HCT116 (cell line): ENCODE measurements around the gene SMARCB1. TPM values are rescaled to one million over a fixed set of nuclear protein-coding genes. Genes with fewer than 3 reads are reported as not detected.

Experiments used
- ATAC-seq: fragments of 200-7000 bp; cut with Tn5 transposase; 2 replicates; pipeline ENCODE4 v1.9.1; 2020; ENCODE audit warnings: mild to moderate bottlenecking, moderate library complexity
- BruUV-seq: library from RNA; stranded (reverse); fragments of 400-500 nt; replicated peaks from 2 replicates; lab custom pipeline; 2021; lab: Mats Ljungman, UMichigan
- CTCF ChIA-PET: fragments of 300-600 bp; sonication (Branson Sonifier 250); formaldehyde crosslinking; loops from one replicate; lab custom pipeline; 2021; ENCODE audit warnings: antibody characterized with exemption; lab: Charles Lee
- POLR2A ChIA-PET: fragments of 300-600, 350-600 bp; sonication (Branson Sonifier 250); formaldehyde crosslinking; loops from one replicate; lab custom pipeline; 2021; ENCODE audit warnings: antibody characterized with exemption; lab: Charles Lee
- RAD21 ChIA-PET, 2 experiments: fragments of 300-600 bp; sonication (Branson Sonifier 250); formaldehyde crosslinking; loops; one replicate each; lab custom pipeline; 2023; ENCODE audit warnings: low total read pairs in 2 of 2; ENCODE audit not compliant: uncharacterized antibody in 2 of 2, unreplicated experiment in 2 of 2, low non-redundant PET in 1 of 2; lab: Charles Lee
- DNase-seq: peaks from one replicate; pipeline ENCODE4 v3.0.0-alpha.2; 2010; ENCODE audit warnings: low read depth, low spot score
- H2AFZ ChIP-seq: fragments of 200-600 bp; shearing (Covaris generic), sonication (generic); 2 replicates; pipeline ENCODE4 v1.6.1; 2017; ENCODE audit warnings: low read depth, mixed run types, mixed read lengths, antibody characterized with exemption, low read length; ENCODE audit not compliant: poor library complexity, severe bottlenecking
- H3K27ac ChIP-seq: 2 replicates; pipeline ENCODE4 v1.5.1; 2012; ENCODE audit warnings: low read depth, low read length
- H3K27me3 ChIP-seq: fragments of 200-600 bp; sonication (generic); 2 replicates; pipeline ENCODE4 v1.6.1; 2016; ENCODE audit warnings: mixed run types, low read length, mixed read lengths; ENCODE audit not compliant: insufficient read depth
- H3K36me3 ChIP-seq, 2 experiments: fragments of 200-500 bp in 1 of 2; fragments of 200-600 bp in 1 of 2; sonication (Bioruptor generic) in 1 of 2; sonication (generic) in 1 of 2; 2 replicates each; pipeline versions ENCODE4 v1.5.1 to v1.6.1; 2014 to 2016; ENCODE audit warnings: low read length in 2 of 2, inconsistent platforms in 1 of 2, mixed read lengths in 1 of 2, mixed run types in 1 of 2; ENCODE audit not compliant: insufficient read depth in 2 of 2, control insufficient read depth in 1 of 2
- H3K4me1 ChIP-seq, 2 experiments: fragments of 200-600 bp in 1 of 2; sonication (generic) in 1 of 2; 2 replicates each; pipeline versions ENCODE4 v1.5.1 to v1.6.1; 2012 to 2017; ENCODE audit warnings: low read length in 2 of 2, inconsistent platforms in 1 of 2, mild to moderate bottlenecking in 1 of 2, mixed read lengths in 1 of 2, mixed run types in 1 of 2, moderate library complexity in 1 of 2; ENCODE audit not compliant: insufficient read depth in 2 of 2, control insufficient read depth in 1 of 2
- H3K4me2 ChIP-seq: fragments of 200-600 bp; sonication (generic); 2 replicates; pipeline ENCODE4 v1.6.1; 2017; ENCODE audit warnings: mixed run types, low read length, mixed read lengths
- H3K4me3 ChIP-seq, 2 experiments: fragments of 200-600 bp in 1 of 2; sonication (generic) in 1 of 2; replicated peaks in 1 of 2; 2 replicates each; pipeline ENCODE4 v1.5.1; 2011 to 2016; ENCODE audit warnings: low read length in 2 of 2, control low read depth in 1 of 2, low read depth in 1 of 2, mild to moderate bottlenecking in 1 of 2, mixed read lengths in 1 of 2, mixed run types in 1 of 2
- H3K79me2 ChIP-seq: fragments of 200-600 bp; sonication (generic); 2 replicates; pipeline ENCODE4 v1.6.1; 2017; ENCODE audit warnings: mild to moderate bottlenecking, mixed run types, low read length, moderate library complexity, mixed read lengths; ENCODE audit not compliant: insufficient read depth
- H3K9ac ChIP-seq: fragments of 200-600 bp; sonication (generic); 2 replicates; pipeline ENCODE4 v1.6.1; 2016; ENCODE audit warnings: low read length, mixed read lengths
- H3K9me2 ChIP-seq: fragments of 200-600 bp; sonication (generic), shearing (Covaris generic); 2 replicates; pipeline ENCODE4 v1.6.1; 2017; ENCODE audit warnings: mixed run types, mild to moderate bottlenecking, moderate library complexity; ENCODE audit not compliant: insufficient read depth
- H3K9me3 ChIP-seq, 2 experiments: fragments of 200-500 bp in 1 of 2; fragments of 200-600 bp in 1 of 2; sonication (Bioruptor generic) in 1 of 2; sonication (generic) in 1 of 2; 2 replicates each; pipeline ENCODE4 v1.6.1; 2014 to 2017; ENCODE audit warnings: low read length in 2 of 2, mixed read lengths in 2 of 2, inconsistent platforms in 1 of 2, low read depth in 1 of 2, mild to moderate bottlenecking in 1 of 2, mixed run types in 1 of 2, moderate library complexity in 1 of 2; ENCODE audit not compliant: control insufficient read depth in 1 of 2, insufficient read depth in 1 of 2
- H4K20me1 ChIP-seq: fragments of 200-600 bp; sonication (generic), shearing (Covaris generic); 2 replicates; pipeline ENCODE4 v1.6.1; 2017; ENCODE audit warnings: mixed run types, mild to moderate bottlenecking, moderate library complexity; ENCODE audit not compliant: insufficient read depth
- ELF1 ChIP-seq: IDR thresholded peaks from 2 replicates; pipeline ENCODE4 v1.6.1; 2012; ENCODE audit warnings: low read depth, borderline replicate concordance
- EZH2 ChIP-seq: fragments of 200-600 bp; sonication (generic); IDR thresholded peaks from 2 replicates; pipeline ENCODE4 v1.6.1; 2017; ENCODE audit warnings: antibody characterized with exemption, mixed run types
- EZH2phosphoT487 ChIP-seq: fragments of 200-600 bp; IDR thresholded peaks from 2 replicates; pipeline ENCODE4 v1.6.1; 2018; ENCODE audit warnings: antibody characterized with exemption, borderline replicate concordance
- POLR2A ChIP-seq: IDR thresholded peaks from 2 replicates; pipeline ENCODE4 v1.7.0; 2011; ENCODE audit warnings: borderline replicate concordance; ENCODE audit not compliant: insufficient read depth, insufficient read length; ENCODE audit errors: extremely low read depth
- POLR2AphosphoS5 ChIP-seq: IDR thresholded peaks from 2 replicates; pipeline ENCODE4 v1.6.1; 2011; ENCODE audit warnings: mild to moderate bottlenecking, low read depth, low read length, moderate library complexity
- RAD21 ChIP-seq: IDR thresholded peaks from 2 replicates; pipeline ENCODE4 v1.6.1; 2012; ENCODE audit warnings: low read depth, mild to moderate bottlenecking
- SIN3A ChIP-seq: IDR thresholded peaks from 2 replicates; pipeline ENCODE4 v1.6.1; 2012; ENCODE audit warnings: low read depth
- YY1 ChIP-seq: IDR thresholded peaks from 2 replicates; pipeline ENCODE4 v1.6.1; 2011; ENCODE audit warnings: low read length, low read depth, moderate library complexity, mild to moderate bottlenecking; ENCODE audit not compliant: insufficient replicate concordance; ENCODE audit errors: extremely low read depth
- ZFX ChIP-seq: fragments of 450-650 bp; IDR thresholded peaks from 2 replicates; pipeline ENCODE4 v1.6.1; 2017
- ZNF274 ChIP-seq: fragments of 200-500 bp; sonication (Bioruptor generic); IDR thresholded peaks from 2 replicates; pipeline ENCODE4 v1.6.1; 2014; ENCODE audit warnings: mild to moderate bottlenecking, low read depth, low read length, inconsistent platforms
- intact Hi-C: fragments of 100-400 bp; cut with micrococcal nuclease; formaldehyde crosslinking; loops from 2 replicates; pipeline ENCODE4 v1.10.0; 2022
- total RNA-seq: library from RNA; stranded (reverse); gene quantifications from one replicate; pipeline ENCODE4 v1.2.1, GENCODE V29; 2021; ENCODE audit not compliant: unreplicated experiment
- TF ChIP-seq, protein P1 (sequence below): IDR thresholded peaks from 2 replicates; pipeline ENCODE4 v1.6.1; 2011; ENCODE audit warnings: mild to moderate bottlenecking, low read length, moderate library complexity; ENCODE audit not compliant: insufficient replicate concordance; ENCODE audit errors: extremely low read depth
- TF ChIP-seq, protein P2 (sequence below): IDR thresholded peaks from 2 replicates; pipeline ENCODE4 v1.6.1; 2012
- TF ChIP-seq, protein P3 (sequence below): IDR thresholded peaks from 2 replicates; pipeline ENCODE4 v1.6.1; 2012
- TF ChIP-seq, protein P4 (sequence below), 3 experiments: fragments of 200-600 bp in 1 of 3; sonication (generic) in 1 of 3; IDR thresholded peaks in 2 of 3; conservative IDR thresholded peaks in 1 of 3; 2 replicates each; pipeline ENCODE4 v1.5.1; 2012 to 2017; ENCODE audit warnings: low read depth in 2 of 3, low read length in 2 of 3, antibody characterized with exemption in 1 of 3, borderline replicate concordance in 1 of 3, control low read depth in 1 of 3, mild to moderate bottlenecking in 1 of 3, mixed read lengths in 1 of 3, mixed run types in 1 of 3, moderate library complexity in 1 of 3; ENCODE audit not compliant: insufficient read depth in 1 of 3

The SMARCB1 gene
- total RNA-seq, 1 experiment from 2014 or later: 101 TPM

DNA sequence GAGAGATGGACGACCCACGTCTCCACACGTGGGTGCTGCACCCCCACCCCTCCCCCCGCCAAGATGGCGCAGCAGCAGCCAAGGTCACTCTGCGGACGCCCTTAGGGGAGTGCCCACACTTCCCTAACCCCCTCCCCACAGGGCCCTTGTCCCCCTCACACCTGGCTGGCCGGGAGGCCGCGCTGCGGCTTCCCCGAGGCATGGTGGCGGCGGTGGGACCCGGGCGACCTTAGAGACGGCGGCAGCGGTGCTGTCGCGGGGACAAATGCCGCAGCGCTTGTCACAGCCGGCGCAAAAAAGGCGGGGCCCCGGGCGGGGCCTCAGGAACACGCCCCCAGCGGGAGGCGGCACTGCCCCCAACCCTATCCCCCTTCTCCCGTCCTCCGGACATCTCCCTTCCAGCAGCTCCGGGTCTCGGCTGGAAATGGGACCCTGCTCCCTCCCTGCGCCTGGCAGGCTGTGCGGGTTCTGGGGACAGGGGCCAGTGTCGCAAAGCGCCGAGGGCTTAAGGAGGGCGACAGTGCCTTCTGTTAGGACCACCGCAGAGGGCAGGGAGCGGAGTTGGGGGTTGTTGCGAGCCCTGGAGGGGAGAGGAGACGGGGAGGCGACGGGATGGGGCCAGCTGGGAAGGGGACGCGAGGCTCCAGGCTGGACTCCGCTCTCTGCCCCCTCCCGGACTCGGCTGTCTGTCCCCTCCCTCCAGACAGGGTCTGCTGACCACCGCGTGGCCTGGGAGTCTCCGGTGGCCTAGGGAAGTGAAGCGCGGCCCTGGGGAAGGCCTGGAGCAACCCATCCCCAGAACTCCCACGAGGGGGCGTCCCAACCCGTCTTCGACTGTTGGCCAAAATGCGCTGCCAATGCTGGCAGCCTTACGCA is 18.9 kb upstream of the SMARCB1 start, which contains the start of gene CHCHD10:
Gene CHCHD10 (minus strand): TSS at position 300 of the 876 bp plus-strand sequence. CDS start 98 bp downstream, at position 202.
- H3K9ac ChIP-seq: peak within 1 kb of the TSS; percentile 93
- POLR2A ChIA-PET: interaction anchor here (2.2 kb wide), 1 partner anchor 9 kb away, joined by 6 read pairs; no protein-coding TSS in a partner anchor

More for the DNA sequence above, 18.9 kb upstream of the SMARCB1 start, which contains the start of gene CHCHD10:
- peak within 1 kb of the TSS; percentile 73 to 86 for H3K4me3 ChIP-seq
- TSS peak; percentile 78 for BruUV-seq
- ATAC-seq: peak; percentile 76
- H3K27ac ChIP-seq: peak within 1 kb of the TSS; percentile 89
- peak; percentile 60 for DNase-seq
- RAD21 ChIA-PET: interaction anchor here in 1 of 2 experiments (0.6 kb wide), 1 partner anchor 44 kb away, joined by 3 read pairs; no protein-coding TSS in a partner anchor
- H3K27me3 ChIP-seq: no peaks in the 10 kb centered on the region
- CTCF ChIA-PET: interaction anchor here (1.5 kb wide), 2 partner anchors 12 to 82 kb away, joined by 7 to 8 read pairs; no protein-coding TSS in a partner anchor
- no peak for TF ChIP-seq ELF1
- TF ChIP-seq POLR2A: peak; percentile 66
- TF ChIP-seq, protein P1, sequence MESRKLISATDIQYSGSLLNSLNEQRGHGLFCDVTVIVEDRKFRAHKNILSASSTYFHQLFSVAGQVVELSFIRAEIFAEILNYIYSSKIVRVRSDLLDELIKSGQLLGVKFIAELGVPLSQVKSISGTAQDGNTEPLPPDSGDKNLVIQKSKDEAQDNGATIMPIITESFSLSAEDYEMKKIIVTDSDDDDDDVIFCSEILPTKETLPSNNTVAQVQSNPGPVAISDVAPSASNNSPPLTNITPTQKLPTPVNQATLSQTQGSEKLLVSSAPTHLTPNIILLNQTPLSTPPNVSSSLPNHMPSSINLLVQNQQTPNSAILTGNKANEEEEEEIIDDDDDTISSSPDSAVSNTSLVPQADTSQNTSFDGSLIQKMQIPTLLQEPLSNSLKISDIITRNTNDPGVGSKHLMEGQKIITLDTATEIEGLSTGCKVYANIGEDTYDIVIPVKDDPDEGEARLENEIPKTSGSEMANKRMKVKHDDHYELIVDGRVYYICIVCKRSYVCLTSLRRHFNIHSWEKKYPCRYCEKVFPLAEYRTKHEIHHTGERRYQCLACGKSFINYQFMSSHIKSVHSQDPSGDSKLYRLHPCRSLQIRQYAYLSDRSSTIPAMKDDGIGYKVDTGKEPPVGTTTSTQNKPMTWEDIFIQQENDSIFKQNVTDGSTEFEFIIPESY: peak; percentile 6
- peak; percentile 84 for TF ChIP-seq POLR2AphosphoS5
- TF ChIP-seq EZH2: no peak
- TF ChIP-seq, protein P2, sequence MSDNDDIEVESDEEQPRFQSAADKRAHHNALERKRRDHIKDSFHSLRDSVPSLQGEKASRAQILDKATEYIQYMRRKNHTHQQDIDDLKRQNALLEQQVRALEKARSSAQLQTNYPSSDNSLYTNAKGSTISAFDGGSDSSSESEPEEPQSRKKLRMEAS: peak; percentile 59; the same call in 1 of the 2 replicates
- peak; percentile 86 for TF ChIP-seq YY1
- TF ChIP-seq SIN3A: peak; percentile 47; the same call in 1 of the 2 replicates
- TF ChIP-seq, protein P3, sequence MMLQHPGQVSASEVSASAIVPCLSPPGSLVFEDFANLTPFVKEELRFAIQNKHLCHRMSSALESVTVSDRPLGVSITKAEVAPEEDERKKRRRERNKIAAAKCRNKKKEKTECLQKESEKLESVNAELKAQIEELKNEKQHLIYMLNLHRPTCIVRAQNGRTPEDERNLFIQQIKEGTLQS: no peak
- TF ChIP-seq ZNF274: no peak
- peak; percentile 70 for TF ChIP-seq RAD21
- TF ChIP-seq, protein P4, sequence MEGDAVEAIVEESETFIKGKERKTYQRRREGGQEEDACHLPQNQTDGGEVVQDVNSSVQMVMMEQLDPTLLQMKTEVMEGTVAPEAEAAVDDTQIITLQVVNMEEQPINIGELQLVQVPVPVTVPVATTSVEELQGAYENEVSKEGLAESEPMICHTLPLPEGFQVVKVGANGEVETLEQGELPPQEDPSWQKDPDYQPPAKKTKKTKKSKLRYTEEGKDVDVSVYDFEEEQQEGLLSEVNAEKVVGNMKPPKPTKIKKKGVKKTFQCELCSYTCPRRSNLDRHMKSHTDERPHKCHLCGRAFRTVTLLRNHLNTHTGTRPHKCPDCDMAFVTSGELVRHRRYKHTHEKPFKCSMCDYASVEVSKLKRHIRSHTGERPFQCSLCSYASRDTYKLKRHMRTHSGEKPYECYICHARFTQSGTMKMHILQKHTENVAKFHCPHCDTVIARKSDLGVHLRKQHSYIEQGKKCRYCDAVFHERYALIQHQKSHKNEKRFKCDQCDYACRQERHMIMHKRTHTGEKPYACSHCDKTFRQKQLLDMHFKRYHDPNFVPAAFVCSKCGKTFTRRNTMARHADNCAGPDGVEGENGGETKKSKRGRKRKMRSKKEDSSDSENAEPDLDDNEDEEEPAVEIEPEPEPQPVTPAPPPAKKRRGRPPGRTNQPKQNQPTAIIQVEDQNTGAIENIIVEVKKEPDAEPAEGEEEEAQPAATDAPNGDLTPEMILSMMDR (IDR thresholded peaks at IDR 0.05 in 2 of 3, conservative IDR thresholded peaks at IDR 0.05 in 1 of 3; ENCODE audit: borderline replicate concordance in 1 of 3, insufficient read depth in 1 of 3, low read depth in 2 of 3, low read length in 2 of 3): peak; percentile 55 to 79 (median 76); a peak in 5 of 6 replicates
- TF ChIP-seq ZFX: peak; percentile 75
- TF ChIP-seq EZH2phosphoT487: no peak
- no peaks in the 10 kb centered on the region for H3K9me3 ChIP-seq
- peaks cover 22 to 67% of the 10 kb centered on the region in 2 experiments for H3K4me1 ChIP-seq
- H3K36me3 ChIP-seq: peaks cover 9 to 20% of the 10 kb centered on the region in 2 experiments; a peak in 3 of 4 replicates
- peaks cover 35% of the 10 kb centered on the region for H3K79me2 ChIP-seq
- peak within 1 kb of the TSS; percentile 100 for H3K4me2 ChIP-seq
- H4K20me1 ChIP-seq: no peaks in the 10 kb centered on the region
- H2AFZ ChIP-seq: no peak within 1 kb of the TSS
- intact Hi-C loops: loop anchor here (2.0 to 10.0 kb wide), 3 partner anchors 79 to 225 kb away; no protein-coding TSS in a partner anchor
- H3K9me2 ChIP-seq: no peaks in the 10 kb centered on the region
